SU-DHL-6 (cell line): ENCODE results near the gene MKNK2.
A peak's percentile ranks its signal among the peaks of the same experiment; 100 is the strongest.

ENCODE experiments used
- H2AFZ ChIP-seq: fragments of 200-600 bp; sonication (generic); 2 replicates; pipeline ENCODE4 v1.6.1; 2014; ENCODE audit warnings: low read depth, mild to moderate bottlenecking, moderate library complexity, mixed read lengths, antibody characterized with exemption, low read length; ENCODE audit not compliant: severe bottlenecking
- H3F3A ChIP-seq: fragments of 200-600 bp; shearing (Covaris generic); 2 replicates; pipeline ENCODE4 v1.6.0; 2016; ENCODE audit warnings: antibody characterized with exemption, mild to moderate bottlenecking; ENCODE audit not compliant: insufficient read depth
- H3K27ac ChIP-seq: fragments of 200-600 bp; sonication (generic); 2 replicates; pipeline ENCODE4 v1.5.1; 2016; ENCODE audit warnings: low read depth, mild to moderate bottlenecking, low read length, moderate library complexity, mixed read lengths
- H3K27me3 ChIP-seq: fragments of 200-600 bp; sonication (generic), shearing (Covaris generic); 2 replicates; pipeline ENCODE4 v1.6.0; 2014; ENCODE audit warnings: mild to moderate bottlenecking, low read length
- H3K36me3 ChIP-seq: fragments of 200-600 bp; sonication (generic); 2 replicates; pipeline ENCODE4 v1.6.1; 2014; ENCODE audit warnings: mild to moderate bottlenecking, low read length, mixed read lengths
- H3K4me2 ChIP-seq: fragments of 300-600, 200-600 bp; shearing (Covaris generic), sonication (generic); 2 replicates; pipeline ENCODE4 v1.6.0; 2014; ENCODE audit warnings: low read length, low read depth, mild to moderate bottlenecking; ENCODE audit not compliant: poor library complexity, severe bottlenecking
- H3K4me3 ChIP-seq: fragments of 200-600 bp; sonication (generic); 2 replicates; pipeline ENCODE4 v1.5.1; 2014; ENCODE audit warnings: antibody characterized with exemption, low read length, mild to moderate bottlenecking, mixed read lengths; ENCODE audit not compliant: insufficient read depth, poor library complexity, severe bottlenecking
- H3K79me2 ChIP-seq: fragments of 200-600 bp; sonication (generic); 2 replicates; pipeline ENCODE4 v1.6.1; 2014; ENCODE audit warnings: mild to moderate bottlenecking, low read length, moderate library complexity; ENCODE audit not compliant: insufficient read depth
- H3K9ac ChIP-seq: fragments of 200-600 bp; sonication (generic); 2 replicates; pipeline ENCODE4 v1.7.0; 2014; ENCODE audit warnings: mild to moderate bottlenecking, low read length
- H3K9me2 ChIP-seq: fragments of 200-600 bp; sonication (generic); replicated peaks from 2 replicates; pipeline ENCODE4 v1.6.1; 2014; ENCODE audit warnings: low read length; ENCODE audit not compliant: insufficient read depth
- H3K9me3 ChIP-seq: fragments of 200-600 bp; sonication (generic); 2 replicates; pipeline ENCODE4 v1.6.1; 2014; ENCODE audit warnings: low read length, mixed read lengths; ENCODE audit not compliant: insufficient read depth
- H4K20me1 ChIP-seq: fragments of 200-600 bp; sonication (generic); 2 replicates; pipeline ENCODE4 v1.6.1; 2014; ENCODE audit warnings: low read depth, mild to moderate bottlenecking, antibody characterized with exemption, low read length, moderate library complexity, mixed read lengths
- CTCF ChIP-seq: fragments of 200-600 bp; sonication (generic); IDR thresholded peaks from one replicate; pipeline ENCODE4 v1.5.1; 2017; ENCODE audit warnings: antibody characterized with exemption, mild to moderate bottlenecking, low read length, moderate library complexity; ENCODE audit not compliant: insufficient read depth, poor library complexity, severe bottlenecking
- EZH2phosphoT487 ChIP-seq: fragments of 200-600 bp; sonication (generic), shearing (Covaris generic); conservative IDR thresholded peaks from 2 replicates; pipeline ENCODE4 v1.6.1; 2018; ENCODE audit warnings: mild to moderate bottlenecking, antibody characterized with exemption, low read length, moderate library complexity, mixed read lengths

The MKNK2 gene

DNA sequence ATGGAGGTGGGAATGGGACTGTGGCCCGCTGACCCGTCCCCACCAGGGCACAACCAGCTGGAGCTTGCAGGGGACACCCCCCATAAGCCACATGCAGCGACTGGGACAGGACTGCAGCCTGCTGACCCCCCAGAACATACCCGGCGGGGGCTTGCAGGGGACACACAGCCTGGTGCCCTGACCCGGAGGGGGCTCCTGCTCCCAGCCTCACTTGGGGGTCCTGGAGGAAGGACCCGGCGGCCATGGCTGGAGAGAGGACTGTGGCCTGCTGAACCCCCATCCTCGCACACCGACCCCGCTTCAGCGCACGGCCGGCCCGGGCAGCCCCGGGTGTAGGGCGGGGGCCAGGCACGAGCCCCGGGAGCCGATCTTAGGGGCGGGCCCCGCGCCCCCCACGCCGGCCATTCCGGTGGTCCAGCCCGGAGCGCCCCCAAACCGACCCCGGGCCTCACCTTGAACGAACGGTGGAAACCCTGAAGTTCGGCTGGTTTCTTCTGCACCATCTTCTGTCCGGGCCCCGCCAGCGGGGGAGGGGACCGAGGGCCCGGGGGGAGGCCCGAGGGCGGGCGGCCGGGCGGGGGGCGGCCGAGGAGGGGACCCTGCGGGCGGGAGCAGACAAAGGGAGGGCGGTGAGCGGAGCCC lies 574 bp downstream of the MKNK2 start:
- H4K20me1 ChIP-seq = no peaks in the 10 kb centered on the region; the same call in 1 of the 2 replicates
- H3K9me2 ChIP-seq = no peaks in the 10 kb centered on the region
- peaks cover 27% of the 10 kb centered on the region for H3F3A ChIP-seq
- peak overlapping the region; percentile 70 for H3K4me2 ChIP-seq
- peak overlapping the region; percentile 81 for H3K4me3 ChIP-seq
- TF ChIP-seq CTCF (no peak), EZH2phosphoT487 (no peak)
- peaks cover 42% of the 10 kb centered on the region for H3K79me2 ChIP-seq
- no peaks in the 10 kb centered on the region for H3K36me3 ChIP-seq
- no peak overlapping the region for H2AFZ ChIP-seq
- H3K9me3 ChIP-seq = no peaks in the 10 kb centered on the region
- H3K27ac ChIP-seq = peak overlapping the region; percentile 71
- H3K27me3 ChIP-seq = no peaks in the 10 kb centered on the region
- H3K9ac ChIP-seq = peak overlapping the region; percentile 89

DNA sequence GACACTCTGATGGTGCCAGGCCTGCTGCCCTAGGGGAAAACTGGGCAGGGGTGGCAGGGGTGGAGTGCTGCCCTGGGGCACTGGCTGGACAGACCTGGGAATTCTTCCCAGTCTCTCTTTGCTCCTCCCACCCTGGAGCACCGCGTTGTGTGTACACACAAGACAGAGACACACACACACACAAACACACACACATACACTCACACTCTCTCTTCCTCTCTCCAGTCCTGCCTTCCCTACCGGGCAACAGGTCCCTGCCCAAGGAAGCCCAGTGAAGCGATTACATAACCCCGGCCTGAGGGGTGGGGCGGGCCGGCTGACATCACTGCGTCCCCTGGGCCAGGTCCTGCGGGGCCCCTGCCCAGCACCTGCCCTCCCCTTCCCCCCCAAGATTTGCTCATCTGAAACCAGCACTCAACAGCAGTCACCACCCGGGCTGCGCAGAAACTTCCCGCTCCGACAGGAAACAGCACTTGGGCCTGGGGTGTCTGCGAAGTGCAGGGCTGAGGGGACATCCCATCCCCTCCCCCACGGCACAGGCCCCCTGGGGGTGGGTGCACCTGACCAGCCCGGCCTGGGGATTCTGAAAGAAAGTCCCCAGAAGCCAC lies 1.2 kb downstream of the MKNK2 start:
- no peaks in the 10 kb centered on the region for H3K9me3 ChIP-seq
- no peaks in the 10 kb centered on the region for H3K9me2 ChIP-seq
- H3K4me2 ChIP-seq = peak overlapping the region; percentile 70
- TF ChIP-seq CTCF (no peak), EZH2phosphoT487 (no peak)
- H3K4me3 ChIP-seq = peak overlapping the region; percentile 81
- H3K27me3 ChIP-seq = no peaks in the 10 kb centered on the region
- H3K27ac ChIP-seq = peak overlapping the region; percentile 71
- peaks cover 26% of the 10 kb centered on the region for H3F3A ChIP-seq
- no peaks in the 10 kb centered on the region for H3K36me3 ChIP-seq
- H3K9ac ChIP-seq = peak overlapping the region; percentile 89
- no peaks in the 10 kb centered on the region; the same call in 1 of the 2 replicates for H4K20me1 ChIP-seq
- no peak overlapping the region for H2AFZ ChIP-seq
- peaks cover 42% of the 10 kb centered on the region for H3K79me2 ChIP-seq

DNA sequence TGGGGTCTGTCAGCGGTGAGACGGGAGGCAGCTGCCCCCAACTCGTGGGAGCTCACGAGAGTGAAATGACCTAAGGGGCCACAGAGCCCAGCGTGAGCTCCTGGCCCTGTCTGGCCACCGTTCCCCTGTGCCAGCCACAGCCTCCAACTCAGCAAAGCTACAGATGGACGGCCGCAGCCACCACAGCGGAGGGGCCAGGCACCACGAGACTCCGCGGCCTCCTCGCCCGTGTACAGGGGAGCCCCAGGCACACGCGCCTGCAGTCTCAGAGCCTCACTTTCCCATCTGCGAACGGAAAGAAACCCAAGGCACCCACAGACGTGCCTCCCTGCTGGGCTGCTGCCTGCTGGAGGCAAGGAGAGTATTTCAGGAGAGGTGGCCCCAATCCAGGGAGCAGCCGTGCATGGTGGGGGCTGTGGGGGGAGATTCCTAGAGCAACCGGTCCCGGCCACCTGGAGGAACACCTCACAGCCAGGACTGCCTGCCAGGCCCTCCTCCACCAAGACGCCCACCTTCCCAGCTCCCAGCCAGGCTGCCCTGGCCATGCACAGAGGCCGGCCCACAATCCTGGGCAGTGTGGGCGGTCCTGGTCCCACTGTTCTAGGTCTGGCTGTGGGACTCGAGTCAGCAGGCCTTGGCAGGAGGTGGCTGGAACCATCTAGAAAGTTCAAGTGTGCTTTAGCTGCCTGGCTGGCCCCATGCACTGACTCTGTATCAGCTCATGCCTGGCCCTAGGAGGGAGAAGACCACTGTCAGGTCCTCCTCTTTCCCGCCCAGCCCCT lies 1.9 kb downstream of the MKNK2 start:
- Histone ChIP-seq H3K36me3 (no peaks in the 10 kb centered on the region), H3K4me3 (peak overlapping the region; percentile 81)

More for the DNA sequence above, 1.9 kb downstream of the MKNK2 start:
- Histone ChIP-seq H3K27ac (peak overlapping the region; percentile 71), H4K20me1 (no peaks in the 10 kb centered on the region; the same call in 1 of the 2 replicates), H3F3A (peaks cover 24% of the 10 kb centered on the region), H3K9me2 (no peaks in the 10 kb centered on the region), H3K27me3 (no peaks in the 10 kb centered on the region), H2AFZ (no peak overlapping the region), H3K9me3 (no peaks in the 10 kb centered on the region), H3K4me2 (peak overlapping the region; percentile 70), H3K79me2 (peaks cover 42% of the 10 kb centered on the region), H3K9ac (peak overlapping the region; percentile 89)
- no peak for TF ChIP-seq EZH2phosphoT487
